Fibroblast of the aortic adventitia (primary cell): ENCODE measurements around the gene JDP2. TPM values are rescaled to one million over a fixed set of nuclear protein-coding genes. Genes with fewer than 3 reads are reported as not detected.

ENCODE experiments used
- DNase-seq: peaks from one replicate; pipeline ENCODE4 v3.0.0-alpha.2; 2010; ENCODE audit warnings: low read depth
- H3K4me3 ChIP-seq: 2 replicates; pipeline ENCODE4 v1.5.1; 2011; ENCODE audit warnings: low read depth, mild to moderate bottlenecking, control low read depth, low read length, moderate library complexity
- total RNA-seq: library from RNA; depleted of rRNA; stranded (reverse); fragments of >200 nt; gene quantifications from 2 replicates; pipeline ENCODE4 v1.2.3, GENCODE V29; 2012; ENCODE audit warnings: low replicate concordance
- TF ChIP-seq, protein P1 (sequence below): IDR thresholded peaks from 2 replicates; pipeline ENCODE4 v1.5.1; 2011; ENCODE audit warnings: mild to moderate bottlenecking, low read length, control low read depth, inconsistent platforms; ENCODE audit not compliant: insufficient read depth

Gene JDP2
- total RNA-seq, 1 donor, result 80.1 TPM

DNA sequence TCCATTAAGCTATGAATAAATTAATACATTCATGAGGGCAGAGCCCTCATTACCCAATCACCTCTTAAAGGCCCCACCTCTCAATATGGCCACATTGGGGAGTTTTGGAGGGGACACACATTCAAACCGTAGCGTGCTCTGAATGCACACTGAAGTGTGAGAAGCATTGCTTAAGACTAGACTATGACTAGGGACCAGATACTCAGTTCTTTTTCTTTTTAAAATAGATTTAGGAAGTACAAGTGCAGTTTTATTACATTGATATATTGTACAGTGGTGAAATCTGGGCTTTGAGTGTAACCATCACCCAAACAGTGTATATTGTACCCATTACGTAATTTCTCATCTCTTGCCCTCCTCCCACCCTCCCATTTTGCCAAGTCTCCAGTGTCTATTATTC lies 21.0 kb upstream of the JDP2 start:
- no peak overlapping the region for H3K4me3 ChIP-seq
- TF ChIP-seq, protein P1, sequence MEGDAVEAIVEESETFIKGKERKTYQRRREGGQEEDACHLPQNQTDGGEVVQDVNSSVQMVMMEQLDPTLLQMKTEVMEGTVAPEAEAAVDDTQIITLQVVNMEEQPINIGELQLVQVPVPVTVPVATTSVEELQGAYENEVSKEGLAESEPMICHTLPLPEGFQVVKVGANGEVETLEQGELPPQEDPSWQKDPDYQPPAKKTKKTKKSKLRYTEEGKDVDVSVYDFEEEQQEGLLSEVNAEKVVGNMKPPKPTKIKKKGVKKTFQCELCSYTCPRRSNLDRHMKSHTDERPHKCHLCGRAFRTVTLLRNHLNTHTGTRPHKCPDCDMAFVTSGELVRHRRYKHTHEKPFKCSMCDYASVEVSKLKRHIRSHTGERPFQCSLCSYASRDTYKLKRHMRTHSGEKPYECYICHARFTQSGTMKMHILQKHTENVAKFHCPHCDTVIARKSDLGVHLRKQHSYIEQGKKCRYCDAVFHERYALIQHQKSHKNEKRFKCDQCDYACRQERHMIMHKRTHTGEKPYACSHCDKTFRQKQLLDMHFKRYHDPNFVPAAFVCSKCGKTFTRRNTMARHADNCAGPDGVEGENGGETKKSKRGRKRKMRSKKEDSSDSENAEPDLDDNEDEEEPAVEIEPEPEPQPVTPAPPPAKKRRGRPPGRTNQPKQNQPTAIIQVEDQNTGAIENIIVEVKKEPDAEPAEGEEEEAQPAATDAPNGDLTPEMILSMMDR, result no peak
- no peak for DNase-seq

DNA sequence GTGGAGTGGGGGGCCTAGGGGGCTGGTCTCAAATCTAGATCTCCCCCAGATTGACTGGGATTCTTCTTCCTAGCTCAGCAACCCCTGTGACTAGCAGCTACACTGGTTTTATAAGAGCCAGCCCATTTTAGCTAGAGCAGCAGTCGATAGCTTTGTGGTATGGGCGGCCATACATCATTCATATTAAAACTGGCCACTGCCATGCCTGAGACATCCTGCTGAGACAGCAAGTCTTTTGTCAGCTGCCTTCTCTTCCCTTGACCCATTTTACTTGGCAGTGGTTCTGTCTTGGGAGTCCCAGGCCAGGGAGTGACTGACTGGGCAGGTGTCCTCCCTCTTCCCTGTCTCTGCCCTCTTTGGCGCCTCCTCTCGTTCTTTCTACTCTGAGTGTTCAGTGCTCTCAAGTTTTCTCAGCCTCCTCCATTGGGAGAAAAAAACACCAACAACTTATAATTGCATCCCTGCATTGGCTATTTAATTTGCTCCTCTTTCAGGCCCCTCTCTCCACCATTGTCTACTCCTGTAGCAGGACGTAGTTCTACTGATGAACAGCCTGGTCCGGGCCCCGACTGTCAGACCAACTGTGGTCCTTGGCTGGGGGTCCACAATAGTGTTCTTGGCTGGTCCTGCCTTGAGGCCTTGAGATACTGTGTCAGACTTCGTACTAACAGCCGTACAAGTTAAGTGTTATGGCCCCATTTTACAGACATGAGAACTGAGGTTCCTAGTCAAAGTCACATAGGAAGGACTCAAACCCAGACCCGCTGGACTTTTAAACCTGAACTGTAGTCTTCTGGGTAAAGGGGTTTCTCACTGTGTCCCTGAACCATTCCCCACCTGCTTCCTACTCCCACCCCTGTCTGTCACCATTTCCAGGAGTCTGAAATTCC lies 18.3 kb upstream of the JDP2 start:
- no peak overlapping the region for H3K4me3 ChIP-seq
- no peak for DNase-seq
- TF ChIP-seq, protein P1, result no peak

DNA sequence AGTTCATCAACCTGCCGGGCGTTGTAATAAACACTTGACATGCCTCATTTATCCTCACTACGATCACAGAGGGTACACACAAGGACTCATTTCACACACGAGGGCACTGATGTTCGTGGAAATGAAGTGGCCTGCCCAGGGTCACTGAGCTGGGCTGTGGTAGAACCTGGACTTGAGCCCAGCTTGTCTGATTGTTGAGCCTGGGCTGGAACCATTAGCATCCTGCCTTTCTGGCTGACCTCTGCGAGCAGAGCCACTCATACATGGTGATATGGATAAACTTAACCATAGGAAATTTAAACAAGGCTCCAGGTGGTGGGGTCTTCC lies 16.6 kb upstream of the JDP2 start:
- DNase-seq, result no peak
- H3K4me3 ChIP-seq, result no peak overlapping the region
- TF ChIP-seq, protein P1, result no peak

DNA sequence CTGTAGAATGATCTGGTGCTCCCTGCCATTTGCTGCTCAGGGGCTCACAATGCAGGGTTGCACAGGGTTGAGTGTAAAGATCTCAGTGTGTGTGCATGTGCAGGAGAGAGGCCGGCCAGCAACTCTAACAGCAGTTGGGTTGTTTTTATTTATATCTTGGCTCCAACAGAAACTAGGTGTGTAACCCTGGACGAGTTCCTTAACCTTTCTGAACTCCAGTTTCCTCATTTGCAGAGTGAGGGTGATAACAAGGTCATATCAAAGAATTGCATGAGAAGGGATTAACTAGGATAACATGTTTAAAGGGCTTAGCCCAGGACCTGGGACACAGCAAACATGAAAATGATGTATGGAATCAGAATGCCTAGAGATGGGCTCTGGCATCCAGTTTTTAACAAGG lies 14.8 kb upstream of the JDP2 start:
- DNase-seq, result no peak
- H3K4me3 ChIP-seq, result no peak overlapping the region
- TF ChIP-seq, protein P1, result no peak

DNA sequence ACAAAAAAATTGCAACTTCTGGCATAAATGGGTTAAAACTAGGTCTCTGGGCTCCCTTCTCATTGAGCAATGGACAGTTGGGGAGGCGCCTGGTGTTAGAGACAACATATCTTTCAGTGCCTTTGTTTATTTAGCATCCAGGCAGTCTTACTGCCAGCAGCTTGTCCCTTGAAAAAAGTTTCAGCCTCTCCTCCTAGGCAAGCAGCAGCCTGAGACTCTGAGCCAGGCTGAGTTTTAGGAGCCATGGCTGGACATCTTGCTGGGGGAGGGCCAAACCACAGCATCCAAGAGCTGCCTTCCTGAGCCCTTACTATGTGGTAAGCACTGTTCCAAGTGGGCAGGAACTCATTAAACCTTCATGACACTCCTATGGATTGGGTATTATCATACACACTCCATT lies 10.1 kb upstream of the JDP2 start:
- no peak overlapping the region for H3K4me3 ChIP-seq
- TF ChIP-seq, protein P1, result no peak
- DNase-seq, result peak; percentile 71

DNA sequence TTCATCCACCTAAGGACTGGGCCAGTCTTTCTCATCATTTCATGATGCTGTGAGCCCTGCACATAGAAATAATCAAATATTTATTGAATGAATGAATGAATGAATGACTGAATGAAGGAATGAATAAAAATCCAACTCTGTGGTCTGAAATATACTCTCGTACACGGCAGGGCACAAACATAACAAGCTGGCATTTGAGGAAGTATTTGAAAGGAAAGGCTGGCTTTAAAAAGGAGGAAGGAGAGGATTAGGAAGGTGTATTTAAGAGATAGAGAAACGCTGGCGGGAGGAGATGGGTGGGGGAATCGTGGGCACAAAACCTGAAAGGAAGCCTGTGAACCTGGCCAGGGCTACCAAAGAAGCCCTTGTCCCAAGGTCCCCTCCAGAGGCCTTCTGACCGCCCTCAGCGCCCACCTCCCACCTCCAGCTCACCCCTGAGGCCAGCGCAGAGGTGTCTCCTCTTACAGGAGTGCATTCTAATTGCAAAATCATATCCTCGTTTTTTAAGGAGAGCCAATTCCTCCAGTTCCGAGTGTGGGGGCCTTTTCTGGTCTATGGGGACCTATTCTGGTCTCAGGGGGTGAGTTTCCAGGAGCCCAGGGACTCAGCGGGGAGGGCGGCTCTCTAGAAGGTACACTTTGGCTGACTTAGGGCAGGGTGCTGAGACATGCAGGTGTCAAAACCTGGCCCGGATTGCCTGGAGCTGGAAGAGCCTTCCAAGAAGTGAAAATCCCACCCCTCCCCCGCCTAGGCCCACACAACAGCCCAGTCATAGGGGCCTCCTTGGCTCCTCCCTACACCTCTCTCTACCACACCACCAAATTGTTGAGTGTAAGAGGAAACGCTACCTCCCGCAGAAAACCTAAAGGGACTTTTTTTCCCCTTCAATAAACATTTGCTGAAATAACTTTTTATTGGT lies 8.7 kb upstream of the JDP2 start:
- no peak overlapping the region for H3K4me3 ChIP-seq
- TF ChIP-seq, protein P1, result no peak
- no peak for DNase-seq
